ENCODE data around the gene PLOD2. TPM values are rescaled to one million over a fixed set of nuclear protein-coding genes. Genes with fewer than 3 reads are reported as not detected.

The PLOD2 gene
- total RNA-seq, 1 experiment from 2014 or later = 19.3 TPM

- DNase-seq = no peak
- no peak overlapping the region for H3K27ac Mint-ChIP-seq
- Histone ChIP-seq H3K23ac (ENCODE audit: insufficient read length, low read depth, low read length) (no peak overlapping the region), H2AK5ac (ENCODE audit: insufficient read length, low read length) (no peak overlapping the region), H3K56ac (ENCODE audit: insufficient read length, low read depth, low read length) (no peak overlapping the region), H3K23me2 (ENCODE audit: insufficient read length, low read depth, low read length, poor library complexity, severe bottlenecking) (no peaks in the 10 kb centered on the region), H4K91ac (ENCODE audit: insufficient read length, low read depth, low read length) (no peak overlapping the region), H4K5ac (ENCODE audit: insufficient read length, low read depth, low read length) (no peak overlapping the region), H3K9me3 (ENCODE audit: control insufficient read depth, low read depth, low read length) (no peaks in the 10 kb centered on the region), H2BK120ac (ENCODE audit: low read depth, low read length, poor library complexity, severe bottlenecking) (no peak overlapping the region), H2BK12ac (ENCODE audit: insufficient read length, low read depth, low read length) (no peak overlapping the region), H2BK15ac (ENCODE audit: low read depth, low read length) (no peak overlapping the region), H3K79me2 (ENCODE audit: insufficient read depth, low read length) (no peaks in the 10 kb centered on the region), H4K20me1 (ENCODE audit: control insufficient read depth, insufficient read depth, insufficient read length) (no peaks in the 10 kb centered on the region), H3K18ac (ENCODE audit: insufficient read length, low read depth, low read length) (no peak overlapping the region), H3T11ph (ENCODE audit: low read length) (no peak overlapping the region), H3K14ac (ENCODE audit: insufficient read depth, low read length) (no peak overlapping the region), H3K9ac (ENCODE audit: extremely low read depth, insufficient read length, low read length) (no peak overlapping the region), H2AFZ (ENCODE audit: low read length) (no peak overlapping the region), H3K79me1 (ENCODE audit: insufficient read depth, low read depth, low read length, poor library complexity, severe bottlenecking) (no peaks in the 10 kb centered on the region), H3K27ac (ENCODE audit: insufficient read length, low read depth, low read length) (no peak overlapping the region), H3K4me2 (ENCODE audit: insufficient read depth, insufficient read length, low read length) (no peak overlapping the region), H4K8ac (replicated peaks; ENCODE audit: insufficient read length, low read depth, low read length) (no peak overlapping the region), H3K27me3 (ENCODE audit: insufficient read depth, low read length) (no peaks in the 10 kb centered on the region), H2BK20ac (ENCODE audit: low read depth, low read length, poor library complexity, severe bottlenecking) (no peak overlapping the region), H3K4me1 (ENCODE audit: insufficient read depth, low read length) (no peaks in the 10 kb centered on the region), H2BK5ac (ENCODE audit: insufficient read length, low read length) (no peak overlapping the region), H3K4ac (ENCODE audit: low read depth, low read length) (no peak overlapping the region)
- no CpG with 5 or more reads among the region's 5 CpGs for WGBS (ENCODE audit: extremely low coverage, insufficient read length, low lambda C conversion rate)
- H3K4me1 Mint-ChIP-seq = no peaks in the 10 kb centered on the region
- H3K9me3 Mint-ChIP-seq = no peaks in the 10 kb centered on the region; a peak in 1 of 5 replicates
- H3K27me3 Mint-ChIP-seq (ENCODE audit: low read depth) = no peaks in the 10 kb centered on the region
- H3K4me3 Mint-ChIP-seq = no peak overlapping the region
- no peak for TF ChIP-seq CTCF (conservative IDR thresholded peaks at IDR 0.05)
- H3K36me3 Mint-ChIP-seq (ENCODE audit: insufficient read depth in 1 of 3, low read depth in 3 of 3) = no peaks in the 10 kb centered on the region
Observed at GRCh38 chr3:146181216-146181615, 20.2 kb upstream of the PLOD2 start.

Measured in H9 (cell line).